ENCODE measurements around the gene RPS15. TPM values are rescaled to one million over a fixed set of nuclear protein-coding genes. Genes with fewer than 3 reads are reported as not detected.

The RPS15 gene
- total and polyA plus RNA-seq, 9 of the 15 experiments (the other 6 are each of a cell fraction or from before 2014, with no cell fraction given): 605 to 2,791 (median 957) TPM

DNA sequence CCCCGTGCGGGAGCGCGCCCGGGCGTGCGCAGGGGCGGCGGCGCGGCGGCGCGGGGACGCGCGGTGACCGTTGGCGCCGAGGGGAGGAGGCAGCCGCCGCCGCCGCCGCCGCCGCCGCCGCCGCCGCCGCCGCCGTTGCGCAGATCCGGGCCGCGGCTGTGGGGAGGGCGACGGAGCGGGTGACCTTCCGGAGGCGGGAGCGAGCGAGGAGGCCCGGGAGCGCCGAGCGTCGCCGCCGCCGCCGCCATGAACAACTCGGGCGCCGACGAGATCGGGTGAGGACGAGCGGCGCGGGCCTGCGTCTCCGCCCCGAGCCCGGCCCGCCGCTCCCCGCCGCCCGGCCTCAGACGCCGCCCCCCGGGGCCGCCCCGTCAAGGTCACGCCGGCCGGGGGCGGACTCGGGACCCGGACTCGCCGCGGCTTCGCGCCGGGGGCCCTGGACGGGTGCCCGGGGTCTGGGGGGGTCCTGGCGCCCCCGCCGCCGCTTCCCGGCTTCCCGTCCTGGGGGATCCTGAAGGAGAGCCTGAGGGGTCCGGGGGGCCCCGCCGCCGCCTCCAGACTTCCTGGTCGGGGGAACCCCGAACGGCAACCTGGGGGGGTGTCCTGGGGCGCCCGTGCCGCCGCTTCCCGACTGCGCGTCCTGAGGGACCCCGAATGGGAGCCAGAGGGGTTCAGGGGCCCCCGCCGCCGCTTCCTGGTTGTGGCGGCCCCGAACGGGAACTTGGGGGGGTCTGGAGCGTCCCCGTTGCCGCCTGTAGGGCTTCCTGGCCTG lies 30.5 kb upstream of the RPS15 start, which contains the start of gene DAZAP1 (continued):
- TF ChIP-seq KDM4B (IDR thresholded peaks at IDR 0.05; ENCODE audit: borderline replicate concordance in 2 of 2, low read depth in 1 of 2) (no peak), SMARCA5 (IDR thresholded peaks at IDR 0.05) (no peak), CEBPZ (IDR thresholded peaks at IDR 0.05; ENCODE audit: borderline replicate concordance, low read depth, low read length) (no peak), NFE2L1 (tag; IDR thresholded peaks at IDR 0.05; ENCODE audit: borderline replicate concordance, low read depth) (no peak), TCF7L2 (IDR thresholded peaks at IDR 0.05; ENCODE audit: low read depth, low read length) (no peak), NKRF (IDR thresholded peaks at IDR 0.05; ENCODE audit: borderline replicate concordance) (no peak), JUNB (CRISPR knock-in tag; conservative IDR thresholded peaks at IDR 0.05) (no peak), GTF3C2 (IDR thresholded peaks at IDR 0.05; ENCODE audit: borderline replicate concordance, extremely low read depth, insufficient read length) (no peak), MAFK (IDR thresholded peaks at IDR 0.05; ENCODE audit: low read length) (no peak), ZBTB26 (CRISPR knock-in tag; IDR thresholded peaks at IDR 0.05) (no peak), MITF (IDR thresholded peaks at IDR 0.05) (no peak), ZNF551 (CRISPR knock-in tag; IDR thresholded peaks at IDR 0.05) (no peak)
- TF ChIP-seq, protein P1, sequence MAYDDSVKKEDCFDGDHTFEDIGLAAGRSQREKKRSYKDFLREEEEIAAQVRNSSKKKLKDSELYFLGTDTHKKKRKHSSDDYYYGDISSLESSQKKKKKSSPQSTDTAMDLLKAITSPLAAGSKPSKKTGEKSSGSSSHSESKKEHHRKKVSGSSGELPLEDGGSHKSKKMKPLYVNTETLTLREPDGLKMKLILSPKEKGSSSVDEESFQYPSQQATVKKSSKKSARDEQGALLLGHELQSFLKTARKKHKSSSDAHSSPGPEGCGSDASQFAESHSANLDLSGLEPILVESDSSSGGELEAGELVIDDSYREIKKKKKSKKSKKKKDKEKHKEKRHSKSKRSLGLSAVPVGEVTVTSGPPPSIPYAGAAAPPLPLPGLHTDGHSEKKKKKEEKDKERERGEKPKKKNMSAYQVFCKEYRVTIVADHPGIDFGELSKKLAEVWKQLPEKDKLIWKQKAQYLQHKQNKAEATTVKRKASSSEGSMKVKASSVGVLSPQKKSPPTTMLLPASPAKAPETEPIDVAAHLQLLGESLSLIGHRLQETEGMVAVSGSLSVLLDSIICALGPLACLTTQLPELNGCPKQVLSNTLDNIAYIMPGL (CRISPR knock-in tag; IDR thresholded peaks at IDR 0.05): no peak

Measured in K562 (cell line).